DOHH2 (cell line): ENCODE data around the gene LIMK2.

Source experiments
- H3F3A ChIP-seq: fragments of 200-600 bp; sonication (generic), shearing (Covaris generic); 2 replicates; pipeline ENCODE4 v1.6.0; 2016; ENCODE audit warnings: antibody characterized with exemption, mild to moderate bottlenecking; ENCODE audit not compliant: control insufficient read depth, insufficient read depth
- H3K27ac ChIP-seq: fragments of 200-600 bp; sonication (generic); 2 replicates; pipeline ENCODE4 v1.5.1; 2014; ENCODE audit warnings: low read depth, mild to moderate bottlenecking, low read length, moderate library complexity
- H3K27me3 ChIP-seq: fragments of 200-600 bp; sonication (generic); 2 replicates; pipeline ENCODE4 v1.6.1; 2014; ENCODE audit warnings: mild to moderate bottlenecking, low read length, mixed read lengths; ENCODE audit not compliant: control insufficient read depth
- H3K36me3 ChIP-seq: fragments of 200-600 bp; sonication (generic); 2 replicates; pipeline ENCODE4 v1.6.1; 2014; ENCODE audit warnings: mild to moderate bottlenecking, low read length, moderate library complexity, mixed read lengths; ENCODE audit not compliant: control insufficient read depth
- H3K4me1 ChIP-seq: fragments of 200-600 bp; sonication (generic); 2 replicates; pipeline ENCODE4 v1.6.1; 2014; ENCODE audit warnings: mild to moderate bottlenecking, low read length, mixed read lengths; ENCODE audit not compliant: control insufficient read depth
- H3K4me2 ChIP-seq: fragments of 200-600 bp; sonication (generic); 2 replicates; pipeline ENCODE4 v1.6.0; 2014; ENCODE audit warnings: mild to moderate bottlenecking, low read length, moderate library complexity
- H3K4me3 ChIP-seq: fragments of 200-600 bp; sonication (generic); 2 replicates; pipeline ENCODE4 v1.5.1; 2014; ENCODE audit warnings: mild to moderate bottlenecking, low read length, mixed read lengths
- H3K79me2 ChIP-seq: fragments of 200-600 bp; sonication (generic); 2 replicates; pipeline ENCODE4 v1.6.1; 2014; ENCODE audit warnings: mild to moderate bottlenecking, low read length, mixed read lengths; ENCODE audit not compliant: control insufficient read depth
- H3K9me2 ChIP-seq: fragments of 200-600 bp; sonication (generic); replicated peaks from 2 replicates; pipeline ENCODE4 v1.6.1; 2014; ENCODE audit warnings: mild to moderate bottlenecking, low read length, mixed read lengths; ENCODE audit not compliant: control insufficient read depth
- H3K9me3 ChIP-seq: fragments of 200-600 bp; sonication (generic); 2 replicates; pipeline ENCODE4 v1.6.1; 2014; ENCODE audit warnings: antibody characterized with exemption, low read length, mixed read lengths; ENCODE audit not compliant: control insufficient read depth, insufficient read depth
- H4K20me1 ChIP-seq: fragments of 200-600 bp; sonication (generic); 2 replicates; pipeline ENCODE4 v1.6.0; 2014; ENCODE audit warnings: low read depth, mild to moderate bottlenecking, antibody characterized with exemption, low read length, moderate library complexity; ENCODE audit not compliant: control insufficient read depth, insufficient read depth
- CTCF ChIP-seq: fragments of 200-600 bp; sonication (generic); IDR thresholded peaks from one replicate; pipeline ENCODE4 v1.5.1; 2014; ENCODE audit warnings: antibody characterized with exemption, mild to moderate bottlenecking, low read depth, low read length; ENCODE audit not compliant: poor library complexity, severe bottlenecking
- EZH2phosphoT487 ChIP-seq: fragments of 200-600 bp; sonication (generic); IDR thresholded peaks from 2 replicates; pipeline ENCODE4 v1.6.1; 2017; ENCODE audit warnings: borderline replicate concordance, mild to moderate bottlenecking, antibody characterized with exemption, low read length, moderate library complexity, mixed read lengths

The LIMK2 gene

GRCh38 chr22:31276426-31277167 is 64.5 kb downstream of the LIMK2 start:
- no peaks in the 10 kb centered on the region for H4K20me1 ChIP-seq
- TF ChIP-seq EZH2phosphoT487 (no peak), CTCF (no peak)
- H3K4me2 ChIP-seq = no peak overlapping the region
- H3K27ac ChIP-seq = no peak overlapping the region
- H3K4me1 ChIP-seq = no peaks in the 10 kb centered on the region
- H3K79me2 ChIP-seq = no peaks in the 10 kb centered on the region
- no peaks in the 10 kb centered on the region for H3K9me2 ChIP-seq
- H3K36me3 ChIP-seq = peaks cover 74% of the 10 kb centered on the region
- H3K27me3 ChIP-seq = no peaks in the 10 kb centered on the region
- no peak overlapping the region for H3K4me3 ChIP-seq
- 0 out of 2 replicates have a peak, but pooled peaks cover 3% of the 10 kb centered on the region for H3F3A ChIP-seq
- H3K9me3 ChIP-seq = no peaks in the 10 kb centered on the region

GRCh38 chr22:31277741-31278140 is 65.6 kb downstream of the LIMK2 start:
- Histone ChIP-seq H3K9me3 (no peaks in the 10 kb centered on the region), H3K4me1 (no peaks in the 10 kb centered on the region), H3K36me3 (peaks cover 81% of the 10 kb centered on the region), H3K4me3 (no peak overlapping the region), H3K27ac (no peak overlapping the region), H3F3A (0 out of 2 replicates have a peak, but pooled peaks cover 3% of the 10 kb centered on the region), H3K4me2 (no peak overlapping the region), H4K20me1 (no peaks in the 10 kb centered on the region), H3K79me2 (no peaks in the 10 kb centered on the region), H3K9me2 (no peaks in the 10 kb centered on the region), H3K27me3 (no peaks in the 10 kb centered on the region)
- TF ChIP-seq CTCF (no peak), EZH2phosphoT487 (no peak)

GRCh38 chr22:31278151-31278621 is 66.1 kb downstream of the LIMK2 start:
- no peaks in the 10 kb centered on the region for H3K79me2 ChIP-seq
- no peak overlapping the region for H3K4me3 ChIP-seq
- H3K4me1 ChIP-seq = no peaks in the 10 kb centered on the region
- H3K4me2 ChIP-seq = no peak overlapping the region
- no peaks in the 10 kb centered on the region for H4K20me1 ChIP-seq
- H3K9me3 ChIP-seq = no peaks in the 10 kb centered on the region
- 0 out of 2 replicates have a peak, but pooled peaks cover 3% of the 10 kb centered on the region for H3F3A ChIP-seq
- H3K36me3 ChIP-seq = peaks cover 81% of the 10 kb centered on the region
- TF ChIP-seq EZH2phosphoT487 = no peak
- no peak for TF ChIP-seq CTCF
- no peak overlapping the region for H3K27ac ChIP-seq
- no peaks in the 10 kb centered on the region for H3K9me2 ChIP-seq
- no peaks in the 10 kb centered on the region for H3K27me3 ChIP-seq
